ENCODE measurements around the gene IFI27L2. TPM values are rescaled to one million over a fixed set of nuclear protein-coding genes. Genes with fewer than 3 reads are reported as not detected.

Gene IFI27L2
- total RNA-seq, 6 experiments from 2014 or later, result 1.8 to 7.9 (median 4.1) TPM; not detected in 1

DNA sequence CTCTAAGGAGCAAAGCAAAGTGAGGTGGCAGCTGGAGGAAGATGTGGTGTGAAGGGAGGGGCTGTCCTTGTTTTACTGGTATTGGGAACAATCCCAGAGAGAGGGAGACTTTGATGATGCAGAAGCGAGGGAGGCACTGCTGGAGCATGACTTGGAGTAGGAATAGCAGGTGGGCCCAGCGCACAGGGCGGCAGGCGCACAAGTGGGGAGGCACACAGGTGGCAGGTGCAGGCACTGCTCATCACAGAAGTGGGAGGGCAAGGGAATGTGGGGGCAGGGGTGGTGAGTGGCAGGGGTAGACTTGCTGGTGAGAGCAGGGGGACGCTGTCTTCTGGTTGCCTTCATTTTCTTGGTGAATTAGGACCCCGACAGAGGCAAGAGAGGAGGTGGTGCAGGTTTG, 30.4 kb downstream of the IFI27L2 start:
- no peak for DNase-seq
- intact Hi-C loops (cut with DNase I), result no loop called here
- H3K27me3 ChIP-seq, result no peaks in the 10 kb centered on the region
- no peak for ATAC-seq
- no peak overlapping the region for H3K27ac ChIP-seq
- no peaks in the 10 kb centered on the region for H3K9me3 ChIP-seq
- TF ChIP-seq, protein P1, sequence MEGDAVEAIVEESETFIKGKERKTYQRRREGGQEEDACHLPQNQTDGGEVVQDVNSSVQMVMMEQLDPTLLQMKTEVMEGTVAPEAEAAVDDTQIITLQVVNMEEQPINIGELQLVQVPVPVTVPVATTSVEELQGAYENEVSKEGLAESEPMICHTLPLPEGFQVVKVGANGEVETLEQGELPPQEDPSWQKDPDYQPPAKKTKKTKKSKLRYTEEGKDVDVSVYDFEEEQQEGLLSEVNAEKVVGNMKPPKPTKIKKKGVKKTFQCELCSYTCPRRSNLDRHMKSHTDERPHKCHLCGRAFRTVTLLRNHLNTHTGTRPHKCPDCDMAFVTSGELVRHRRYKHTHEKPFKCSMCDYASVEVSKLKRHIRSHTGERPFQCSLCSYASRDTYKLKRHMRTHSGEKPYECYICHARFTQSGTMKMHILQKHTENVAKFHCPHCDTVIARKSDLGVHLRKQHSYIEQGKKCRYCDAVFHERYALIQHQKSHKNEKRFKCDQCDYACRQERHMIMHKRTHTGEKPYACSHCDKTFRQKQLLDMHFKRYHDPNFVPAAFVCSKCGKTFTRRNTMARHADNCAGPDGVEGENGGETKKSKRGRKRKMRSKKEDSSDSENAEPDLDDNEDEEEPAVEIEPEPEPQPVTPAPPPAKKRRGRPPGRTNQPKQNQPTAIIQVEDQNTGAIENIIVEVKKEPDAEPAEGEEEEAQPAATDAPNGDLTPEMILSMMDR (IDR thresholded peaks at IDR 0.05), result no peak
- no peak for TF ChIP-seq POLR2A (IDR thresholded peaks at IDR 0.05)
- 70% methylated on average over 5 of the region's 6 CpGs for WGBS (ENCODE audit: insufficient coverage, low coverage, low lambda C conversion rate, missing lambda C conversion rate)
- H3K4me1 ChIP-seq, result no peaks in the 10 kb centered on the region
- H3K36me3 ChIP-seq, result no peaks in the 10 kb centered on the region
- H3K4me3 ChIP-seq, result no peak overlapping the region

- Histone ChIP-seq H3K9me3 (no peaks in the 10 kb centered on the region), H3K4me1 (no peaks in the 10 kb centered on the region), H3K36me3 (no peaks in the 10 kb centered on the region), H3K27me3 (no peaks in the 10 kb centered on the region), H3K4me3 (no peak overlapping the region), H3K27ac (no peak overlapping the region)
- intact Hi-C loops (cut with DNase I), result no loop called here
- TF ChIP-seq, protein P1 (IDR thresholded peaks at IDR 0.05), result no peak
- TF ChIP-seq POLR2A (IDR thresholded peaks at IDR 0.05), result no peak
- ATAC-seq, result no peak
- no peak for DNase-seq
- 50% methylated on average over 8 of the region's 10 CpGs for whole genome bisulfite sequencing (ENCODE audit: insufficient coverage, low coverage, low lambda C conversion rate, missing lambda C conversion rate)
Observed at GRCh38 chr14:94098326-94098992, 30.9 kb downstream of the IFI27L2 start.

- WGBS (ENCODE audit: insufficient coverage, low coverage, low lambda C conversion rate, missing lambda C conversion rate), result 89% methylated on average over 4 of the region's 4 CpGs
- intact Hi-C loops (cut with DNase I), result no loop called here
- no peak for TF ChIP-seq POLR2A (IDR thresholded peaks at IDR 0.05)
- TF ChIP-seq, protein P1 (IDR thresholded peaks at IDR 0.05), result no peak
Observed at GRCh38 chr14:94097091-94097490, 32.3 kb downstream of the IFI27L2 start.

DNA sequence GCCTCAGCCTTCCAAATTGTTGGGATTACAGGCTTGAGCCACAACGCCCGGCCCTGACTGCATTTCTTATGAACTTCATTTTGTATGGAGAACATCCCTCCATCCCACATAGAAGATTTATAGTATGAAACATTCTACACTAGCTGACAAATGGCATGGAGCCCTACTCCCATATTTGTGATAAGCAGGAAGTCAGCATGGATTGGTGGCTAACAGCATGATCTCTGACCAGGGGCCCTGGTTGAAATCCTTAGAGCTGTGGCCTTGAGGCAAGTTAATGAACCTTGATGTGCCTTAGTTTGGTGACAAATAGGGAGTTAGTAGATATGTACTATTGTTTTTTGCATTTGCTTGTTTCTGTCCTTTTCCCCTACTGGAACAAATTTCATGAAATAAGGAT, 36.0 kb downstream of the IFI27L2 start:
- TF ChIP-seq POLR2A (IDR thresholded peaks at IDR 0.05), result no peak
- TF ChIP-seq, protein P1 (IDR thresholded peaks at IDR 0.05), result no peak
- WGBS (ENCODE audit: insufficient coverage, low coverage, low lambda C conversion rate, missing lambda C conversion rate), result 95% methylated on average over 2 of the region's 2 CpGs
- intact Hi-C loops (cut with DNase I), result no loop called here
- DNase-seq, result no peak
- no peaks in the 10 kb centered on the region for H3K9me3 ChIP-seq
- H3K36me3 ChIP-seq, result no peaks in the 10 kb centered on the region
- no peaks in the 10 kb centered on the region for H3K27me3 ChIP-seq
- no peak overlapping the region for H3K4me3 ChIP-seq
- ATAC-seq, result no peak
- H3K27ac ChIP-seq, result no peak overlapping the region
- H3K4me1 ChIP-seq, result no peaks in the 10 kb centered on the region

More at GRCh38 chr14:94097091-94097490, 32.3 kb downstream of the IFI27L2 start:
- DNase-seq (no peak), ATAC-seq (no peak)
- no peaks in the 10 kb centered on the region for H3K27me3 ChIP-seq
- H3K4me3 ChIP-seq, result no peak overlapping the region
- no peak overlapping the region for H3K27ac ChIP-seq
- no peaks in the 10 kb centered on the region for H3K4me1 ChIP-seq
- no peaks in the 10 kb centered on the region for H3K9me3 ChIP-seq
- no peaks in the 10 kb centered on the region for H3K36me3 ChIP-seq
